ENCODE measurements around the gene SLC35E2B. TPM values are rescaled to one million over a fixed set of nuclear protein-coding genes. Genes with fewer than 3 reads are reported as not detected.

SLC35E2B gene
- total and polyA plus RNA-seq, 2 donors (not counting 1 experiment from before 2014, with no cell fraction given), result 17.5 to 55.8 TPM

DNA sequence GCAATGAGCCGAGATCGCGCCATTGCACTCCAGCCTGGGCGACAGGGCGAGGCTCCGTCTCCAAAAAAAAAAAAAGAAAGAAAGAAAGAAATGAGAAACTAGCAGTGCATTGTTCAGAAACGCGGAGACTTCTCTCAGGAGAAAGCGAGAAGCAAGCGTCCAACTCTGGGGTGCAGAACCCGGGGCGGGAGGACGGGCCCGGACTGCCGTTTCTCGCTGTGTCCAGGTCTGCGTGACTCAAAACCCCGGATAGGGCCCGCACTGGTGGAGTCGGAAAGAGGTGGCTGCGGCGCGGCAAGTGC is 77.7 kb downstream of the SLC35E2B start:
- peak overlapping the region; percentile 92 for H3K4me2 ChIP-seq (ENCODE audit: extremely low read depth, insufficient read depth, low read length)
- H3K9me3 ChIP-seq (ENCODE audit: control insufficient read depth, insufficient read depth, low read depth, low read length), result no peaks in the 10 kb centered on the region
- peaks cover 10% of the 10 kb centered on the region for H3K4me1 ChIP-seq (ENCODE audit: control insufficient read depth, extremely low read depth, insufficient read depth, low read length)
- DNase-seq (ENCODE audit: low read depth in 2 of 2), result no peak
- H3K9ac ChIP-seq (ENCODE audit: insufficient read depth, low read length), result peak overlapping the region; percentile 100
- TF ChIP-seq, protein P1, sequence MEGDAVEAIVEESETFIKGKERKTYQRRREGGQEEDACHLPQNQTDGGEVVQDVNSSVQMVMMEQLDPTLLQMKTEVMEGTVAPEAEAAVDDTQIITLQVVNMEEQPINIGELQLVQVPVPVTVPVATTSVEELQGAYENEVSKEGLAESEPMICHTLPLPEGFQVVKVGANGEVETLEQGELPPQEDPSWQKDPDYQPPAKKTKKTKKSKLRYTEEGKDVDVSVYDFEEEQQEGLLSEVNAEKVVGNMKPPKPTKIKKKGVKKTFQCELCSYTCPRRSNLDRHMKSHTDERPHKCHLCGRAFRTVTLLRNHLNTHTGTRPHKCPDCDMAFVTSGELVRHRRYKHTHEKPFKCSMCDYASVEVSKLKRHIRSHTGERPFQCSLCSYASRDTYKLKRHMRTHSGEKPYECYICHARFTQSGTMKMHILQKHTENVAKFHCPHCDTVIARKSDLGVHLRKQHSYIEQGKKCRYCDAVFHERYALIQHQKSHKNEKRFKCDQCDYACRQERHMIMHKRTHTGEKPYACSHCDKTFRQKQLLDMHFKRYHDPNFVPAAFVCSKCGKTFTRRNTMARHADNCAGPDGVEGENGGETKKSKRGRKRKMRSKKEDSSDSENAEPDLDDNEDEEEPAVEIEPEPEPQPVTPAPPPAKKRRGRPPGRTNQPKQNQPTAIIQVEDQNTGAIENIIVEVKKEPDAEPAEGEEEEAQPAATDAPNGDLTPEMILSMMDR (conservative IDR thresholded peaks at IDR 0.05 in 1 of 2, IDR thresholded peaks at IDR 0.05 in 1 of 2; ENCODE audit: low read depth in 1 of 2, low read length in 2 of 2), result no peak
- no peak for TF ChIP-seq EZH2 (IDR thresholded peaks at IDR 0.05; ENCODE audit: low read length, missing control alignments)
- H3K27me3 ChIP-seq (ENCODE audit: control insufficient read depth, insufficient read depth, low read length), result no peaks in the 10 kb centered on the region
- H2AFZ ChIP-seq (ENCODE audit: low read length), result no peak overlapping the region
- peaks cover 20% of the 10 kb centered on the region for H3K79me2 ChIP-seq (ENCODE audit: control insufficient read depth, insufficient read depth, low read length)
- H3K4me3 ChIP-seq (replicated peaks in 1 of 4; ENCODE audit: control extremely low read depth in 1 of 4, insufficient read depth in 1 of 4, low read depth in 3 of 4, low read length in 4 of 4), result peak overlapping the region; percentile 73 to 98 (median 86)
- H4K20me1 ChIP-seq (ENCODE audit: control insufficient read depth, extremely low read depth, insufficient read depth, low read length), result no peaks in the 10 kb centered on the region
- H3K36me3 ChIP-seq (ENCODE audit: control insufficient read depth, insufficient read depth, low read length), result peaks cover 4% of the 10 kb centered on the region
- peak overlapping the region; percentile 100 for H3K27ac ChIP-seq (ENCODE audit: insufficient read depth, low read length)

DNA sequence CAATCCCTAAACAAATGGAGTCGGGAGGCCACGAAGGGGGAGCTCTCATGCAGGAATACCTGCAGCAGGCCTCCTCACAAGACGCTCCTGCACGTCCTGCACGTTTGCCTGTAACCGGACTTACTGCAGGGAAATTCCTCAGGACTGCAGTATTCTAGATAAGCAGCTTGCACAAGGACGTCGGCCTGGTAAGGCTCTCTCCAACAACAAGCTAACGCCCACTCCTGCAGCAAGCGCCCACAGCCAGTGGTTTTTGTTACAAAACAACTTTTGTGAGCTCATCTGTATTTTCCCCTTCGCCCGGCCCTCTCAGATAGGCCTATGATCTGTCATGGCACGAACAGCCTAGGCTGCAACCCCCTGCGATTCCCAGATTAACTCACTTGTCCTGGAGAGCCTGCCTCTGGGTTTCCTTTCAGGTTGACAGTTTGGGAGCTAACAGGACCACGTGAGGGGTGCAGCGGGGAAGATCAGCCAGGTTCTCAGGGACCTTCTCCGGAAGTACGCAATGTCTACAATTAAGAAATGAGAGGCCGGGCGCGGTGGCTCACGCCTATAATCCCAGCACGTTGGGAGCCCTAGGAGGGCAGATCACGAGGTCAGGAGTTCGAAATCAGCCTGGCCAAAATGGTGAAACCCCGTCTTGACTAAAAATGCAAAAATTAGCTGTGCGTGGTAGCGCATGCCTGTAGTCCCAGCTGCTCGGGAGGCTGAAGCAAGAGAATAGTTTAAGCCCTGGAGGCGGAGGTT is 78.2 kb downstream of the SLC35E2B start:
- Histone ChIP-seq H3K79me2 (ENCODE audit: control insufficient read depth, insufficient read depth, low read length) (peaks cover 20% of the 10 kb centered on the region), H2AFZ (ENCODE audit: low read length) (no peak overlapping the region), H3K36me3 (ENCODE audit: control insufficient read depth, insufficient read depth, low read length) (peaks cover 4% of the 10 kb centered on the region), H3K9me3 (ENCODE audit: control insufficient read depth, insufficient read depth, low read depth, low read length) (no peaks in the 10 kb centered on the region), H3K4me3 (replicated peaks in 1 of 4; ENCODE audit: control extremely low read depth in 1 of 4, insufficient read depth in 1 of 4, low read depth in 3 of 4, low read length in 4 of 4) (peak overlapping the region; percentile 73 to 98 (median 86)), H3K4me1 (ENCODE audit: control insufficient read depth, extremely low read depth, insufficient read depth, low read length) (peaks cover 10% of the 10 kb centered on the region), H3K9ac (ENCODE audit: insufficient read depth, low read length) (peak overlapping the region; percentile 100), H4K20me1 (ENCODE audit: control insufficient read depth, extremely low read depth, insufficient read depth, low read length) (no peaks in the 10 kb centered on the region), H3K4me2 (ENCODE audit: extremely low read depth, insufficient read depth, low read length) (peak overlapping the region; percentile 92), H3K27ac (ENCODE audit: insufficient read depth, low read length) (peak overlapping the region; percentile 100), H3K27me3 (ENCODE audit: control insufficient read depth, insufficient read depth, low read length) (no peaks in the 10 kb centered on the region)
- peak; percentile 62 to 90 for DNase-seq (ENCODE audit: low read depth in 2 of 2)
- TF ChIP-seq, protein P1 (conservative IDR thresholded peaks at IDR 0.05 in 1 of 2, IDR thresholded peaks at IDR 0.05 in 1 of 2; ENCODE audit: low read depth in 1 of 2, low read length in 2 of 2), result no peak
- no peak for TF ChIP-seq EZH2 (IDR thresholded peaks at IDR 0.05; ENCODE audit: low read length, missing control alignments)

DNA sequence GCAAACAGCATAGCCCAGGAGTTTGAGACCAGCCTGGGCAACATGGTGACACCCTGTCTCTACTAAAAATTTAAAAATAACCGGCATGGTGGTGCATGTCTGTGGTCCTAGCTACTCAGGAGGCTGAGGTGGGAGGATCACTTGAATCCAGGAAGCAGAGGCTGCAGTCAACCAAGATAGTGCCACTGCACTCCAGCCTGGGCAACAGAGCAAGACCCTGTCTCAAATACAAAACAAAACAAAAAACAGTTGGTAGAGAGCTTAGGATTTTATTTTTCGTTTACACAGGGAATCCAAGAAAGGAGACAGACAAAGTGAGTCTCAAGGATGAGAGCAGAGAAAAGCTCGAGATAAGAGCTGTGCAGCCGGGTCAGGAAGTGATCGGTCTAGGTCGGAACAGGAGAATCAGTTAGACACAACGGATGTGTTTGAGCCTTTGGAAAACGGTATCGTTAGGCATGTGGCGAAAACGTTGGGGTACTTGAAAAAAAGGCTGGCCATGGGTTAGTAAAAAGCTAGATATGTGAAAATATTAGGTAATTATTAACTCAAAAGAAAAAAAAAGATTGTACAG is 79.0 kb downstream of the SLC35E2B start:
- no peak for TF ChIP-seq EZH2 (IDR thresholded peaks at IDR 0.05; ENCODE audit: low read length, missing control alignments)
- TF ChIP-seq, protein P1 (conservative IDR thresholded peaks at IDR 0.05 in 1 of 2, IDR thresholded peaks at IDR 0.05 in 1 of 2; ENCODE audit: low read depth in 1 of 2, low read length in 2 of 2), result no peak
- H3K36me3 ChIP-seq (ENCODE audit: control insufficient read depth, insufficient read depth, low read length), result peaks cover 4% of the 10 kb centered on the region
- H3K4me2 ChIP-seq (ENCODE audit: extremely low read depth, insufficient read depth, low read length), result peak overlapping the region; percentile 92
- no peak for DNase-seq (ENCODE audit: low read depth in 2 of 2)
- H3K79me2 ChIP-seq (ENCODE audit: control insufficient read depth, insufficient read depth, low read length), result peaks cover 20% of the 10 kb centered on the region
- peak overlapping the region in 3 of 4 experiments; percentile 73 to 98 (median 84) for H3K4me3 ChIP-seq (replicated peaks in 1 of 4; ENCODE audit: control extremely low read depth in 1 of 4, insufficient read depth in 1 of 4, low read depth in 3 of 4, low read length in 4 of 4)
- no peaks in the 10 kb centered on the region for H4K20me1 ChIP-seq (ENCODE audit: control insufficient read depth, extremely low read depth, insufficient read depth, low read length)
- H3K9ac ChIP-seq (ENCODE audit: insufficient read depth, low read length), result no peak overlapping the region
- no peak overlapping the region for H2AFZ ChIP-seq (ENCODE audit: low read length)
- no peak overlapping the region for H3K27ac ChIP-seq (ENCODE audit: insufficient read depth, low read length)
- peaks cover 10% of the 10 kb centered on the region for H3K4me1 ChIP-seq (ENCODE audit: control insufficient read depth, extremely low read depth, insufficient read depth, low read length)
- H3K27me3 ChIP-seq (ENCODE audit: control insufficient read depth, insufficient read depth, low read length), result no peaks in the 10 kb centered on the region
- no peaks in the 10 kb centered on the region for H3K9me3 ChIP-seq (ENCODE audit: control insufficient read depth, insufficient read depth, low read depth, low read length)
